Activated CD4-positive, CD25-positive, alpha-beta regulatory T cell treated with anti-CD3 and anti-CD28 coated beads, Interleukin-2, amount 50 U/mL, for 72 hours (primary cell): ENCODE data around the gene TBR1.

ENCODE experiments used
- DNase-seq: peaks from one replicate; pipeline ENCODE4 v3.0.0; 2021

TBR1 gene

DNA sequence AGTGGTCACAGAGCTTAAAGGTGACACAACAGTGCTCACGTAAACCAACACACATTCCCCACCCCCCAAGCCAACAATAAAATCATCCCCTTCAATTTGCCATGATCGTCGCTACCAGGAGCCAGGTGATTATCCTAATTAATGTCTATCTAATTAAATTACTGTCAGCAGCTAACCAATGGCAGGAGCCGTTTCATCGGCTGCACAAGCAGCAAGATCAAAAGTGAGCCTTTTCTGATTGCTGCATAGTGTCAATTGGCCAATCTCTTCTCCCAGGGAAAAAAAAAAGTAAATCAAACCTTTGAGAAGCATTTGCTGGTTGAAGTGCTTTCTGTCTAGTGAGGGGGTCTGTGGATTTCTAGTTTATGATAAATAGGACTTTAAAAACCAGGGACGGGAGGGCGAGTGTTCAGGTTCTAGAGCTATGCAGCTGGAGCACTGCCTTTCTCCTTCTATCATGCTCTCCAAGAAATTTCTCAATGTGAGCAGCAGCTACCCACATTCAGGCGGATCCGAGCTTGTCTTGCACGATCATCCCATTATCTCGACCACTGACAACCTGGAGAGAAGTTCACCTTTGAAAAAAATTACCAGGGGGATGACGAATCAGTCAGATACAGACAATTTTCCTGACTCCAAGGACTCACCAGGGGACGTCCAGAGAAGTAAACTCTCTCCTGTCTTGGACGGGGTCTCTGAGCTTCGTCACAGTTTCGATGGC, at the start of gene TBR1:
TSS of gene TBR1 (plus strand) at position 311 of the 721 bp plus-strand sequence. CDS start at position 425, 114 bp downstream.
- DNase-seq: no peak

DNA sequence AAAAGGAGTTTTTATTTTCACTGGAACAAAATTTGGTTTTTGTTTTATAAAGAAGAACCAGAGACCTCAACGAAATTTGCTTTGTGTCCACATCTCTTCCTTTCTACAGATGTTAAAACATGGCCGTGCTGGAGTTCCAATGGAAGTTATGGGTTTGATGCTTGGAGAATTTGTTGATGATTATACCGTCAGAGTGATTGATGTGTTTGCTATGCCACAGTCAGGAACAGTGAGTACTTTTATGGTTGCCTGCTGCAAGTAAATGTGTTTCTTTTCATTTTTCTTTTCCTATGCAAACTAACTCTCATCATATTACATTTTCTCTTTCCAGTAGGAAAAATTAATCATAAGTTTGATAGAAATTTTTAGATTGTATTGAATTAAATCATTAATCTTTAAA, 48.4 kb upstream of the TBR1 start:
- DNase-seq: no peak

DNA sequence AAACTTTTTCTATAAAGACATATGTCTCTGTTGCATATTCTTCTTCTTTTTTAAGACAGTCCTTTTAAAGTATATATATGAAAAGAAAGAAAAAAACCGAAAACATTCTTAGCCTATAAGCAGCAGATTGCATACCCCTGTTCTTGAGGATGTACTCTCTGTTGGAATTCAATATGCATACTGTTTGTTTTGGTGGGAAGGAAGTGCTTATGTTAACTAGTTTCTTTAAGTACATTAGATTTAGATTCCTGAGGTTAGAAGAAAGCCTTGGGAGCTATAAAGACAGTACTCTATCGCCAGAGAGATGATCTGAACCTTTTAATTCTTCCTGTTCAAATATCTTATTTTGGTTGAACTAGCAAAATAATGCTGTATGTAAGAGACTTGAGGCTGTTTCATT, 46.8 kb upstream of the TBR1 start:
- no peak for DNase-seq

DNA sequence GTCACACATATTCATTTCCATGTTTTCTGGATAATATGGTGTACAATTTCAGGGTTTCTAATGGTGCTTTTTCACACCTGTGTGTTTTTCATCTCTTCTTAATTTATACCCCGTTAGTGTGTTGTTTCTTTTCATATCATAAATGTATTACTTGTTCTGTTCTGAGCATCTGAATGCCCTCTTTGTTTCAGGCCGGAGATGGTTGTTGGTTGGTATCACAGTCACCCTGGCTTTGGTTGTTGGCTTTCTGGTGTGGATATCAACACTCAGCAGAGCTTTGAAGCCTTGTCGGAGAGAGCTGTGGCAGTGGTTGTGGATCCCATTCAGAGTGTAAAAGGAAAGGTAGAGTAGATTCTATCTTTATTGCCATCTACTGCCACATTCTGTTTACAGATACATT, 45.1 kb upstream of the TBR1 start:
- DNase-seq: no peak

DNA sequence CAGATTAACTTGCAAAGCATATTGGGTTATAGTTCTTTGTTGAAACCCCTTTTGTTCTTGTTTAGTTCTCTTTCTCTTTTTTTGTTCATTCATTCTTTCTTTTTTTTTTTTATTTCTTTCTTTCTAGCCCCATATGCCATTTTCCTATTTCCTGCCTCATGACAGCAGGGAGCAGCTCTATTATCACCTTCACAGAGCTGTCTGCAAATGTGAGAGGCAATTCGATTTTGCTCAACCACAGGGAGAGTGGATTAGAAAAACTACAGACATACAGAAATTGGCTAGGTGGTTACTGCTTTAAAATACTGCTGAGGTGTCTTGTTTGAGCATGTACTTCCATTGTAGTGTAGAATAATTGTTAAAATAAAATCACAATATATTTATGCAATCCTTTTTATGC, 44.2 kb upstream of the TBR1 start:
- DNase-seq: no peak

DNA sequence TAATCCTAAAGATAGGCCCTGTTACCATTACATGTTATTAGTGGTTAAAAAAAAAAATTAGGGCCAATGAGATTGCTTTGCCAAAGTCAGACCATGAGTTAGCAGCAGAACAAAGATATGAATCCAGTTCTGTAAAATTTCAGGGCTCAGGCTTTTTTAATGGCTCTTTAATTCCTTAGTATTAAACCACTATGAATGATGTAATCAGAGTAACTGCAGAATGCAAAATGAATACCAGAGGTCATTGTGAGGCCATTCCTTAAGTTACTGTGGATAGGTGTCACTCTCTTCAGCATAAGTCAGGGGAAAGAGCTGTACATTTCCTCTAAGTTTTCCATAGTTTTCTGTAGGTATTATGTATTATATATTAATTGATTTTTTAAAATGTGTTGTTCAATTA, 42.2 kb upstream of the TBR1 start:
- DNase-seq: no peak

DNA sequence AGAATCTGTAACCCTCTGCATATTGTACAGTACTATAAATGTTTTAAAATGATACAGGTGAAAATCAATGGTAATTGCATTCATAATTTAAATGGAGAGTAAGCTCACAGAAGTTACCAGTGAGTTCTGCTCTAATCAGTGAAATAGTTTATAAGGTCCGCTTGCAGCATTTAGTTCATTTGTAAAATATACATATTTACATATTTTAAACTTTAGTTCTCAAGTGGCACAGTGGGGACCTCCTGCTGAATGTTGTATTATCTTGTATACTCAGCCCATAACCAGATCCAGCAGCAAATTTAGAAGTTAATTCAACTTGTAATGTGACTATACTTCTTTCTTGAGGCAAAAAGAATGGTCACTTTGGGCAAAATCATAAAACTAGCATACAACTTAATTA, 41.7 kb upstream of the TBR1 start:
- no peak for DNase-seq

DNA sequence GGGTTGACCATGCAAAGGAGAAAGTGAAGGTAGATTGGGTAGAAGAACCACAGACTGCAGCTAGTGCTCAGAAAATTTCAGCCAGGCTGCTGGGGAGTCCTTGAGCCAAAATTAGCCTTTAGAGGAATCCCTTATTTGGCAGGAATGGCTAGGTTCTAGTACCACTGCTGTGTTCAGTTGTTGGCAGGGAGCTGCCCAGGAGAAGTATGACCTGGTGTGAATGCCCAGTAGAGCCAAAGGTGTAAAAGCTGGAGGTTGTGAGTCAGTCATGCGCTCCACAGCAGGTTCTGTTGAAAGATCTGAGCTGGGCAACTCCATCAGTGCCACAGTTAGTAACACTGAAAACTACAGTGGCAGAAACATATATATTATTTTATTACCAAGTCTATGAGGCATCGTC, 36.4 kb upstream of the TBR1 start:
- DNase-seq: no peak

DNA sequence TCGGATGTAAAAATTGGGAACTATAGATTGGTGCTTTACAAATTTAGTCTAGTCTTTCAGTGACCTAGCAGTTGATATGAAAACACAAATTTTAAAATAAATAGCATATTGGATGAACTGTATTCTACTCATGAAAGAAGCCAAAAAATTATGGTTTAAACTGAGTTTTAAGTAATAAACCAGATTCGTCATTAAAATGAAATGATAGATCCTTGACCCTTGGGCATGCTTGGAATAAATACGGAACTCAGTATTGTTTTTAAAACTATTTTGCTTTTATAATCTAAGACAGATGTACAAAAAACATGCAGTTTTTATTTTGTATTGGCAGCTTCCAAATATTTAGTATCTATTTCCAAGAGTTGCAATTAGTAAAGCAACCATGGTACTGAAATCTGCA, 34.6 kb upstream of the TBR1 start:
- no peak for DNase-seq

DNA sequence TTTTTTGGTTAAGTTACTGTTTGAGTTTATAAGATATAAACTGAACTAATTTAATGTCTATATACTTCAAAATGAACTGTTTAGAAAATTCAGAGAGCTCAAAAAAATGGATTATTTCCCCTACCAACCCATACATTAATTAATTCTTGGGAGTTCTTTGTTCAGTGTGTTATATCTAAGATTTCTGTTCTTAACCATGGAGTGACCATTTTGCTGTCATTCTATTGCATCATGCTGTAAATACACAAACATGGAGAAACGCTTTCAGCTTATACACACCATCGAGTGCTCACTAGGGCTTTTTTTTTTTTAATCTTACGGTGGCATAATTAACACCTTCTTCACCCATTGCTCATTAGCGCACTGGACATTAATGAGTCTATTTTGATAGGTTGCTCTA, 33.4 kb upstream of the TBR1 start:
- DNase-seq: no peak

DNA sequence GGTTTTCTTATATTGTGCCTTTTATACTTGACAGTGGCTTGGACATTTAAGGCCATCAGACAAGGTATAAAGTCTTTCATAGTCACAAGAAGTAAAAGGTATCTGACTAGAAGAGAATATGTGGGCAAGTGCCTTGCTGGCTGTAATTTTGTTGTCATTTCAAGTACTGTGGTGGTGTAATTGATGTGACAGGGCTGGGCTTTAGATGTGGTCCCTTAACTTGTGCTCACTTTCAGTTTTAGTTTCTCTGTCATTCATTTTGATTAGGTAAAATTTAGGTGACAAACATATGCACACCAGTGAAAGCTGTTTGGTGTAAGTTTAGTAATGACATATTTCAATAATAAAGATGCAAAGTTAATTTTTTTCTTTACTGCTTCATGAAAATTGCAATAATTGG, 31.2 kb upstream of the TBR1 start:
- DNase-seq: no peak

DNA sequence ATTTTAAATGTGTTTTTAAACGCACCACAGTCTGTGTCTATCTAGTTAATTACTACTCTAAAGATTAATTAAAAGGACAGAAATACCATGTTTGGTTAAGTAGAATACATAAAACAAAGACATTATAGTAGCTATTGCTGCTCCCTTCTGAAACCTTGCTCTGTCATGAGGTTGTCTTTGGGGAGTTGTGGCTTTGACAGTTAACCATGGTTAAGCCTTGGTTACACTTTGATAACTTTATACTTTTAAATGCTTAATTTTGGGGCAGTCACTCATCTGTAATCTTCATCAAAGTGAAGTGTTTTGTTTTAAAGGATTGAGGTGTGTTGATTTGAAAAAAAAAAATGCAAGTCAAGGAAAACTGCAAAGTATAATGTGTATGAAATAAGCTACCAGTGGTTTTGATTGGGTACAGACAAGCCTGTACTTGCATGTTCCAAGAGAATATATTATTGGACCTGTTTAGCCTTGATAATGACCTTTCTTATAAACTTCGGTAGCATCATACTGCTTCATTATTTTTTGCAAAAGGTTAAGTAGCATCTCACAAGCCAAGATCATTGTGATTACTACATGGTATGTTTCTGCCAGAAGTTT, 29.8 kb upstream of the TBR1 start:
- DNase-seq: no peak

DNA sequence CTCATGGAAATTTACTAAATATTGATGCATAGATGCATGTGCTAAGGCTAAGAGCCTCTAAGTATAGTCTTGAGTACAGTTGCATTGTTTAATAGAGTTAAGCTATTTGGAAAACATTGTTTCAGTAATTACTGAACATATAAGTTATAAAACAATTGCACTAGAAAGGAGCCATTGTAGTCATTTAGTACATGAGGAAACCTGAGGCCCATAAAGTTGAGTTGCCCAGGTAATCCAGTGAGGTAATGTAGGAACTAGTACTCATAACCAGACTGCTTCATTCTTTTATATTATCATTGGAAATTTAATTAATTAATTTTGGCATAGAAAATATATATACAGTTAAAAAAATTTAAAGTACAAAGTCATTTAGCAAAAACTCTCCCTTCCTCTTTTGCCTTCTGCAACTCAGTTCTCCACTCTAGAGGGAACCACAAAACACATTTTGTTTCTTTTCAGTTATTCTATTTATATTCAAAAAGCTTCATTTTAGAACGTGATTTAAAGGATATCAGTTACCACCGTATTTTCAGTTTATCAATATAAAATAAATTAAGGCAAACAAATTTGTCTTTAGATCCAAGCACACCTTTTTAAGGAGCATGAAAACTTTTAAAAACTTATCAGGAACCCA, 27.8 kb upstream of the TBR1 start:
- DNase-seq: no peak

DNA sequence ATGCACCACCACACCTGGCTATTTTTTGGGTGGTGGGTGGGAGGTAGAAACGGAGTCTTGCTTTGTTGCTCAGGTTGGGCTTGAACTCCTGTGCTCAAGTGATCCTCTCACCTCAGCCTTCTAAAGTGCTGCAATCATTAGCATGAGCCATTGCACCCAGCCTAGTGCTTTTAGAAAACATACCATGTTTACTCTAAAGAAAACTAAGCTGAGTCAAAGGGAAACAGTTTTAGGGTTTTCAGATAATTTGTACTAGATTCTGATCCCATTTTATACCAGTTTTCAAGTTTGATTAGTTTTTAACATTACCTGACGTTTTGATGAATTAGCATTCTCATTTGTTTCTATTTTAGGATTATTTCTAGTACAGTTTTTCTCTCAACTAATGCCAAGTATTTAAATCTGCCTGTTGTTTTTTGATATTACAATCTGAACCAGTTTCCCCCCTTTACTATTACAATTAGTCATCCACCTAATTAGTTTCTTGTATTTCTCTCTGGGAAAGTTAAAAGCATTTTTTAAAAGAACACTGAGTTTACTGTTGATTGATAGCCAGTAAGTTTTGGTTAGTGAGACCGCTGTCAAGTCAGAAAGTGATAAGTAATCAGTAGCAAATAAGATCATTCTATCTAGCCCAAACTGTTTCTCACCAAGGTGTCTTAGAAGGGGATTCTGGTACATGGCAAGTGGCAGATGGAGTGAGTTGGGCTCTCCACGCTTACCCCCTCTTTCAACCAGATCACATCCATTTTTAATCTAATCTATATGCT, 24.2 kb upstream of the TBR1 start:
- DNase-seq: no peak

DNA sequence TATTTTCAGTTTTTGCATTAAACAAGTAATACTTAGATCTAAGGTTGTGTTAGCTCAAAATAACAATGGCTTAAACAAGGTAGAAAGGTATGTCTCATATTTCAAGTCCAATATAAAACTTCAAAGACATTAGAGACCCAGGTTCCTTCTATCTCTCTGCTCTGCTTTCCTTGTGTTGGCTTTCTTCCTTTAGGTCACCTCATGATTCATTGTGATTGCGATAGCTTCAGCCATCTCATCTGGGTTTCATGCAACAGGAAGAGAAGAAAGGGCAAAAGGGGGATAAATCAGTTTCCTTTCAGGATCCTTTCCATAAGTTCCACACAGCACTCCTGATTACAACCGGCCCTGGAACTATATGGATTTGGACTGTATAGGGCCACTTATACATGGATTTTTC, 16.0 kb upstream of the TBR1 start:
- no peak for DNase-seq

DNA sequence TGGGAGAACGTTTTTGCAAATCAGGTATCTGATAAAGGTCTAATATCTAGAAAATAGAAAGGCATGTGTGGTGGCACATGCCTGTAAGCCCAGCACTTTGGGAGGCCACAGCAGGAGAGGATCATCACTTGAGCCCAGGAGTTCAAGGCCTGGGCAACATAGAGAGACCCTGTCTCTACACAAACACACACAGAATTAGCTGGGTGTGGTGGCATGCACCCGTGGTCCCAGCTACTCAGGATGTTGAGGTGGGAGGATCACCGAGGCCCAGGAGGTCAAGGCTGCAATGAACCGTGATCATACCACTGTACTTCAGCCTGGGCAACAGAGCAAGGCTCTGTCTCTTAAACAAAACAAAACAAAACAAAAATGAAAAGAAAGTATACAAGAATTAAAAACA, 13.8 kb upstream of the TBR1 start:
- no peak for DNase-seq

DNA sequence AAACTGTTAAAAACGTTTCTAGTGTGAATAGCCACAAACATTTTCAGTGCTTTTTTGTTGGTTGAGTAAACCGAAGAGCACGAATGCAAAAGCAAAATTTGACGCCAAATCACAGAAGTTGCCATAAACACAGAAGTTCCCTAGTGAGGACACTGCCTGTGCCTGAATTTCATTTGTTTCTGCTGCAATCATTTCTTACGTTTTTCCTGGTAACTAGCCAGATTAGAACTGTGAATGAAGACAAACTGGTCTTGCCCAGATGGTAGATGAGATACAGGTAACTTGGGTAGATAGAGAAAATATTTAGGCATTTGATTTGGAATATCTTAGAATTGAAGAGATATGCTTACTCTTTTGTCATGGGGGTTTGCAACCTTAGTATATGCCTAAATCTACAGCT, 9.8 kb upstream of the TBR1 start:
- no peak for DNase-seq

DNA sequence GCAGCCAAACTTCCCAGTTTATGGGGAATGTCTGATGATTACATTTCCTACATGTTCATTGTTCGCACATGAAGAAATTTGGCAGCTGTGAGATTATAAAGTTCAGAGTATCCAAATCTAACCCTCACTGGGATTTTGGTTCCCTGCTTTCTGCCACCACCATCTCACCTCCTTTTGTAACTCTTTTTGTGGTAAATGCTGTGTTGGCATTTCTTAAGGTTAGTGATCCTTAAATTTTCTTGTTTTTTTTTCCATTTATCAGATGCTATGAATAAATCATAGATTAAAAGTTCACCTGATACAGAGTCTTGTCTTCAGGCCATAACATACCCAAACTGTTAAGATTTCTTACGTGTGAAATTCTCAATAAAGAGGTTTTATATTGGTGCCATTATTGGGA, 8.5 kb upstream of the TBR1 start:
- no peak for DNase-seq

DNA sequence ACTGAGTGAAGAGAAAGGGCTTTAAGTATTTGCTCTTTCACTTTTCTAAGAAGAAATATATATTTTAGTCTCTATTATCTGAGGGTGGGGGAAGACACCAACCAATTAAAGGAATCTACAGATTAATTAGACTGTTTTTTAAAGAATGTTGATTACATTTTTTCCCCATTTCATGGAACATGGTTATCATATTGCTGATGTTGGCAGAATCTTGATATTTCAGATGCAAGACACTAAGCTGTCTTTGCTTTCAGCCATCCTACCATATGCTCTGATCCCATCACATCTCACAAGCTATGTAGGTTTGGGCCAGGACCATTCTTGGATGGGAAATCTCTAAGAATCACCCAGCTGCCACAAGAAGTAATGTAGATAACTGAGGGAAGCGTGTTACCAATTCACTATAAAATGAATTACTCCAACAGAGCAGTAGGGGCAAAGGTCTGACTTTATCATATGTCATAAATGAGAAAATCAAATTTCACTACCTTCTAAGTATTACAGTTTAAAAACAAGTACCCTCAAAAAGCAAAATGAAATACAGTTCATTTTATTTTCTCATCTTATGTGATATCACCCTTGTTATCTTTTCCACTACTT, 6.7 kb upstream of the TBR1 start:
- DNase-seq: no peak

DNA sequence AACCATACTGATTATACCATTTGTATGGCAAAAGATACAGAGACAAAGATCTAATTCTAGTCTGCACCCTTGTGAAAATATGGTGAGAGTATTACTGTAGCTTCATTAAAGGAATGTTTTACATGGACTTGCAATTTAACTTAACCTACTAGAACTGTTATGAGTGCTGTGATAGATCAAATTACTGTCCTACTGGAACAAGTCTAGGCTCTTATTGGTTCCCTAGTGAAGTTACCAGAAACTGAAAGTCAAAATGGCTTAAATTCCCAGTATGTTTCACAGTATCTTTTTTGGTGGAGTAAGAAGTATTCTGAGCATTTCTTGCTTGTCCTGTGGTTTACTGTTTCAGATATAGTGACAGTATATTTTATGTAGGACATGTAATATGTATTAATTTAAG, 3.8 kb upstream of the TBR1 start:
- DNase-seq: no peak

DNA sequence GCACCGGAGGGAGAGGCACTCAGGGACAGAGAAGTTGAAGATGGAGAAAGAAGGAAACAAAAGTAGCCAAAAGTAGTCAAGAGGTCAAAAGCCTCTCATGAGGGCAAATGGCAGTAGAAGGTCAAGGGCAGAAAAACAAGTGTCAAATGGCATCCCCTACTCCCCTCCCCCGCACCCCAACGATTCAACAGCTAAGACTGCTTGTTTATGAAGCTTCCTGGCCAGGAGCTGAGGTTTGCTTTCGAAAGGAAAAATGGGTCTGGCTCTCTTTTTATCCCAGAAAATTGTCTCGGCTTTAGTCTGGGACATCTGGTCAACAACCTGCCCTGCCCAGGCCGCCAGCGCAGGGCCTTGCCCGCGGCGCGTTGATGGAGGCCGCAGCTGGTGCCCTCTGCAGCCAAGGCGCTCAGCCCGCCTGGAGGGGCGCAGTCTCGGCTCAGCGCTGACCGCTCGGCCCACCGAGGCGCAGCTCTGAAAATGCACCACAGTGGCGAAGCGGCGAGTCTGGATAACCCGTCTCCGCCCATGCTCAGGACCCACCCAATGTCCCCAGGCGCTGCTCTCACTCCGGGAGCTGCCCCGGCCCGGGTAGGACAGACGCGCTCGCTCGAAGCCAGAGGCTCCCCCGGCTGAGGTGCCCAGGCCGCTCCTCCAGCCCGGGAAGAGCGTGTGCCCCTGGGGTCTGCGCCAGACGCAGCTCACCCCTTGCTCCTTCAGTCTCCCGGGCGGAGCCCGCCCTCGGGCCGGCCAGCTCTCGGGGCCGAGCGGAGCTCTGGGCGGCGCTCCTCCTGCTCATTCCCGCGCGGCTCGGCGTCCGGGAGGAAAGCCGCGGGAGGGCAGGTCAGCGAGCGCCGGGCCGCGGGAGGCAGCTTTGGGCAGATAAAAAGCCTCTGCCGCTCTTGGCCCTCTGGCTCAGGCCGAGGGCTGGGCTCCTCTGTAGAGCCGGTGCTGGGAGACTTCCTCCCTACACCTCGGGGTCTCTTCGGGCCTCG, 1.8 kb upstream of the TBR1 start:
- no peak for DNase-seq
